ENCODE measurements around the gene MAP2K5. TPM values are rescaled to one million over a fixed set of nuclear protein-coding genes. Genes with fewer than 3 reads are reported as not detected.
A peak's percentile ranks its signal among the peaks of the same experiment; 100 is the strongest.

MAP2K5 gene
- 10 to 100 TPM; 19.1 to 23.0 TPM for total RNA-seq
- long read RNA-seq, transcript MAP2K5-201 (22 exons, 2,347 nt), result major isoform, 7 of 20 reads
- long read RNA-seq, partial matches to known transcripts, result 2 of 20 reads
- long read RNA-seq, other reads (novel, unspliced or antisense), result 7 of 20 reads

DNA sequence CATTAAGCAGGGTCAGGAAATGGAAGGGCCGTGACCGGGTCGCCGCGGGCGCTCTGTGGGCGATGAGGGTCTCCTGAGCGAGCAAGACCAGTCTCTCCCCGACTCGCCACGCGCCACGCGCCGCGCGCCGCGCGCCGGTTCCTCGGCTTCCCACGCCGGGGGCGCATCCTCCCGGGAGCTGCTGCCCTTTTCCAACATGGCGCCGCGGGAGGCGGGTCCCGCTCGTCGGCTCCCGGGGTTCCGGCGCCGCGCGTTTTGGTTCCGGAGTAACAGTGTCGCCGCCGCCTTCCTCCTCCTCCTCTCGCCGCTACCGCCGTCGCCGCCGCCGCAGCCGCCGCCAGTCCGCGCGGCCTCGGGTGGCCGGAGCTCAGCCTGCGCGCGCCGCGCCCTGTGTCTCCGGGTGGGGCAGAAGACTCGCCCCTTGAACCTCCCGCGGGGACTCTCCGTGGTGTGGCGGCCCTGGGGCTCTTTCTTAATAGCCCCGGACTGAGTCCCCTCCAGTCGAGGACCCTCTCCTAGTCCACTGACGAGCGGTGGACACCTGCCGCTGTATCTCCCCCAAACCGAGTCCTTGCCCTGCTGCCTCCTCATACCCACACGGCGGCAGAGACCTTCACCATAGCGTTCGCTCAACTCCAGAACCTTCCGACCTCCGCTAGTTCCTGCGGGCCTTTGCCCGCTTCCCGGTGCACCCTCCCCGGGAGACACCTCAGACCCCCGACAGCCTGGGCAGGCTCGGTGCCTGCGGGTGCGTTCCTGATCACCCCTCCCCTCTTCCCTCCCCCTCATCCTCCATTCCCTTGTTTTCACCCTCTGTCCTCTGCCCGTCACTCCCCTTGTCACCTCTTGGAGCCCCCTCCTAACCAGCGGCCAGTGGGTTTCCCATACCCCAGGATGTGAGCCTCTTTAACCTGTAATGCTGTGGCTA, at the start of gene MAP2K5:
Gene MAP2K5 (plus strand): TSS at position 284 of the 928 bp plus-strand sequence. CDS start 633 bp downstream, at position 917.
- peak; percentile 85 to 93 for DNase-seq
- intact Hi-C loops (cut with DNase I, micrococcal nuclease), result no loop called here
- peak; percentile 84 for ATAC-seq

DNA sequence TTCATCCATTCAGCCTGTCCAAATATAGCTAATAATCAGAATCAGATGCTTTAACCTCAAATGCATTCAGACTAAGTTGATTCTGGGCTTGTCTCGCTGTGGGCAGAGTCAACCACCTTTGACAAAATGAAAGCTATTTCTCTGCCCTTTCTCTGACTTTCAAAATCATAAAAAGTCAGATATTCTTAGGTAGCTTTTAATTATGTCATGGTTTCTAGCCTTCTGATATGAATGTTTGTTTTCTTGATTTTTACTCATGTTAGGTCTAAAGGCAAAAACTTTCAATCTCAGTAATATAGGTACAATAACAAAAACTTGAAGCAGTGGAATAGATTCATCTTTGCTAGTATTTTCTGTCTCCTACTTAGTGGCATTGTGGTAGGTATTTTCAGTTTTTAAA, 46.9 kb upstream of the MAP2K5 start:
- intact Hi-C loops (cut with DNase I, micrococcal nuclease), result no loop called here

DNA sequence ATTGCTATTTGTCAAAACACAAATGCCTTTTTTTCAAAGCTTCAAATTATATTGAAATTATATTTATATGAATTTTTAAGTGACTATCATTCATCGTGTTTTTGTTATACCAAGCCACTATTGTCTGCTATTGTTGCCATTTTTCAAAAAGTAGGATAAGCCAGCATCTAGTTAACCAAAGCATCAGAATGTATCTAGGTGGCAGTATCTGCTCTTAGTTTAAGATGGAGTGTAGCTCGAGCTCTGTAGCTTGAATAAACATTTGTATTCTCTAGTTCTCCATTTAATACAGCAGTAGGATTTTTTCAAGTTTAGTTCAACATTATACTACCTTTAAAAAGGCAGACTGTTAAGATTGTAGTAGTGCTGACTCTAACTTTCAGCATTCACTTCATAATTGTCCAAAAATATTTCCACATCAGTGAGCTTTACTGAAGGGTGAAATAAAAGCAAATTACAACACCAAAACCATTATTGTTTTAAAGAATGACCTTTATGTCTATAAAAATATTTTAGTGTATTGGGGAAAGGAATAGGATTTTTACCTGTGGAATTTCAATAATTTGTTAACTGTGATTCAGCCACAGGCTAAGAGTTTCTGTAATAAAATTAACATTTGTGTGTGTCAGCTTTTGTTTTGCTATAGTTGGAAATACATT, 41.2 kb upstream of the MAP2K5 start:
- peak; percentile 73 for ATAC-seq

More for the DNA sequence above, 46.9 kb upstream of the MAP2K5 start:
- no peak for ATAC-seq
- DNase-seq, result no peak

DNA sequence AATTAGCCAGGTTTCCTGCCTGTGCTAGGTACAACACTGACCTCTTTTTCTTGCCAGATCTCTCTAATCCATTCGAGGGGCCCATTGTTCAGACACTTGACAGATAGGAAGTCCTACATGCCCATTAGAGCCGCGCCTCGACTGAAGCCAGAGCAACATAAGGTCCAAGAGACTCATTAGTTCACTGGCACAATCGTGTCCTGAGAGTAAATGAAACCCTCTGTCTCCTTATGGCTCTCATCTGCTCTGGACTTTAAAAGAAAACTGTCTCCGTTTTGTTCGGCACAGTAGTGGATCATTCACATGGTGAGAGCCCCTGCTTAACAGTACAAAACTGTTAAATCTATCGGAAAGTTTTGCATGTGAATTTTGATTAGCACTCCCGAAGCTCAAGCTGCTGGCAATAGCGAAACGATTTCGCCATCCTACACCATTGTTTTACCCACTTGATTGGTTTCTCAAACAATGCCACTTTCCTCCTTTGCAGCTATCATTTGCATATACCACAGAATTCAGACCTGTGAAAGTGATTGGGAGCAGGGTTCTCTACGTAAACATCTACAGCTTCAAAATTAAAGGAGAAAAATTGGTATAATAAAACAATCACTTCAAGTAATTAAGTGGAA, 40.6 kb upstream of the MAP2K5 start:
- DNase-seq (no peak), ATAC-seq (no peak)
- intact Hi-C loops (cut with DNase I, micrococcal nuclease), result no loop called here

More for the DNA sequence above, 41.2 kb upstream of the MAP2K5 start:
- no peak for DNase-seq
- intact Hi-C loops (cut with DNase I, micrococcal nuclease), result no loop called here

DNA sequence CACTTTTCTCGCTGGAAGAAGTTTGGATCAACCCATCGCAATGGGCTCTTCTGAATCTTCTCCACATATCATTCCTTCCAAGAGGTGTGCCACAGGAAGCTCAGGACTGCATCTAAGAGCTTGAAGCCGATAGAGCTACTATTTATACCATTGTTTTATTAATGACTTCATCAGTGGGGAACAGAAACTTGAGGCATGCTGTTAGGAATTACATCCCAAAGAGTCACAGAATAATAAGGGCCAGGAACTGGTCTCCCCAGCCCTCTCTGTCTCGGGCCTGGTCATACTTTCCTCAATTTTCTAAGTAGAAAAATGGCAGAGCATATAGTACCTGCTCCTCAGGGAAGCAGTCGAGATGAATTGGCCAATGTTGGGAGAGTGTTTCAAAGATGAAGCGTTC, 38.4 kb upstream of the MAP2K5 start:
- intact Hi-C loops (cut with DNase I, micrococcal nuclease), result no loop called here
- ATAC-seq (no peak), DNase-seq (no peak)

DNA sequence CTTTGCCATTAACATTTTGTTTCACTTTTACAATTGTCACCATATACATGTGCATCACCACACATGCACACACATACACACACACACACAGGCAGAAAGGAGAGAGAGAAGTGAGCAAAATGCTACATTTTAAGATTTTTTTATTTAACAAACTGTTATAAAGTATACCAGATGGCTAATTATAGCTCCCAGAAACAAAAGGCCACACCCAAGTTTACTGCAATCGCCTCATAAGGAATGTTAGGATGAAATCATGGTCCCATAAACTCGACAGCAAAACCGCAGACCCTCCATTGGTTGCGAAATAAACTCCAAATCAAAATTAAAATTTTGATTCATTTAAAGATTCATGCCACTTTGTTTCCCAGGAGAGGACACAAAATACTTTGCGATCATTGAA, 37.7 kb upstream of the MAP2K5 start:
- no peak for ATAC-seq
- intact Hi-C loops (cut with DNase I, micrococcal nuclease), result no loop called here
- DNase-seq, result no peak

DNA sequence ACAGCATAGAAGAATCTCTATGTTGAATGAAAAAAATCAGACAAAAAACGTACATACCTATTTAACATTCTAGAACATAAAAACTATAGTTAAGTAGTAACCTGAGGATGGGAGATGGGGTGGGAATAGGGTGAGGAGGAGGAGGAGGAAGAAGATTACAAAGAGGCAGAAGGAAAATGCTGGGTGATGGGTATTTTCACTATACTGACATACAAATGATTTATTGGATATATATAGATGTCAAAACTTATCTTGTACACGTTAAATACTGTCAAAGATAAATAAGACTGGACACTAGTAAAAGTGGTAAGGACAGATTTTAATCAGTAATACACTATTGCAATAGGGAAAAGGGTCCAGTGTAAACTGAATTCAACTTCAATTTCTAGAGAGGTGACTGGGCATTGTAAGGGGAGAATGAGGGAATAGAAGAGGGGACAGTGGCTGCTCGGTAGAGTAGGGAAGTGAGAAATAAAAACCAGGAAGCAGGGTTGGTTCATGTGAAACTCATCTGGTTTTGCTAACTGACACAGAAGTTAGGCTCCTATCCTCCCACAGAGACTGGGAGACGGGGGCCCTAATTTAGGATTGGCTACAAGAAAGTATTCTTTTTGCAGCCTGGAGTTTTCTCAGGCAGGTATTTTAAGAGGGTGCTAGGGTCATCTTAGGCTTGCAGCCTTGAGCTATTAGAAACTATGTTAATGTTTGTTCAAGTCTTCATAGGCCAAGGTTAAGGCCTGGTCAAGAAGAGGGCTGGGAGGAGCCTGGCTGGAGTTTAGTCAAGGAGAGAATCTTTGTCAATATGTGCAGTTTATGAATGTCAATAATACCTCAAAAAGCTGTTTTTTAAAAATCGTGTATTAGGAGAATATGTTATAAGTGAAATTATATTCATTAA, 36.6 kb upstream of the MAP2K5 start:
- no peak for DNase-seq
- ATAC-seq, result no peak
- intact Hi-C loops (cut with DNase I, micrococcal nuclease), result no loop called here

DNA sequence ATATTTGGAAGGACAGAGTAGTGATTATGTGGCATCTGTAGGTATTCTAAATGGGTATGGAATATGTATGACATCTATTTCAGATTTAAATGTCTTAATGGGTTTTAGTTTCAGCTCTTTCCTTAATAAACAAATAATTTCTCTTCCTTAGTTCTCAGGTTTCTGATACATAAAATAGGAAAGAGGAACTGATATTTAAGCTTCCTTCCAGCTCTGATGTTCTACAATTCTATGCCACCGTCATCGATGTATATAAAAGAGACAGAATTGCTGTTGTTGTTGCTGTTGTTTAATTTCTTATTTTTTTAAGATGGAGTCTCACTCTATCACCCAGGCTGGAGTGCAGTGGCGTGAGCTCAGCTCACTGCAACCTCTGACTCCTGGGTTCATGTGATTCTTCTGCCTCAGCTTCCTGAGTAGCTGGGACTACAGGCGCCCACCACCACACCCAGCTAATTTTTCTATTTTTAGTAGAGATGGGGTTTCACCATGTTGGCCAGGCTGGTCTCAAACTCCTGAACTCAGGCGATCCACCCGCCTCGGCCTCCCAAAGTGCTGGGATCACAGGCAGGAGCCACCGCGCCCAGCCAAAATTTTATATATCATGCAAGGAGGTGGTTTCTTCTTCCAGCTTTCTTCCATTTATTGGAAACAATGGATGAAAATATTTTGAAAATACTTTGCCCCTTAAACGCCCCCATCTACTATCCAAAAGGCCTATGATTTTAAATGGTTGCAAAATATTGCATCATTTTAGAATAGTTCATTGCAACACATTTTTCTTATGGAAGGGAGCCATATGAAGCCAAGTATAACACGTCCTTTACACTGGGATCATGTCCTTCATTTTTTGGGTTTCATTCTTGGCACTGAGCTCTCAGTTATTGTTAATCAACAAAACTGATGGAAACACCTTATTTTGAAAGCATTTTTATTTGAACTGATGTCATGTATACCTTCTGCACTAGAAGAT, 35.4 kb upstream of the MAP2K5 start:
- DNase-seq, result no peak
- intact Hi-C loops (cut with DNase I, micrococcal nuclease), result no loop called here
- no peak for ATAC-seq

DNA sequence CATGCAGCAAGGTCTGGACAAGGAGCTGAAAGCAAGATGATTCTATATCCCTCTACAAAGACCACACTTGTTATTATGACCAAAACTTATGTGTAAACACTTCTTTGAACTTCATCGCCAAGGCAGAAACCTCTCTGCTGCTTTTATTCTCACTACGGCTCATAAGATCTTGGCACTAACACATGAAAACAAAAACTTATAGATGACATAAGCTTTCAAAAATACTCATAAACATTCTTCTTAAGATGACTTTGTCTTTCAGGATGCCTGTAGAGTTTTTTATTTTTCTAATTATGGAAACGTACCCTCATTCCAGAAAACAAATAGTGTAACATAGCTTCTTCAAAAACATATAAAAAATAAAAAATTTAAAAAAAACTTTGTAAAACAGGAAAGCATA, 34.1 kb upstream of the MAP2K5 start:
- intact Hi-C loops (cut with DNase I, micrococcal nuclease), result no loop called here
- ATAC-seq, result no peak

DNA sequence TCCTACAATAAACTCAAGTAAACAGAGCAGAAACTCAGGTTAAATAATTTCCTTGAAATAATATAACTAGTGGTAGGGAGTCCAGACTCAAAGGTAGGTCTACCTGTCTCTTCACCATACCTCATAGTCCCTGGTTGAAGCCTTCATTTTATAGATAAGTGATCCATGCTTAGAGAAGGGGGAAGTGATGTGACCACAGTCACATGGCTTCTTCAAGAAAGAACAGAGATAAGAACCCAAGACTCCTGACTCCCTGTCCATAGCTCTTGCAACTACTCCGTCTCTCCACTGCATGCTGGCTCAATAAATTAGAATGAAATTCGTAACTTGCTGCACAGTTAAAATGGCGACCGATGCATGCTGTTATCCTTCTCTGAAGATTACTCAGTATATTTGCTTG, 32.6 kb upstream of the MAP2K5 start:
- DNase-seq (no peak), ATAC-seq (no peak)
- intact Hi-C loops (cut with DNase I, micrococcal nuclease), result no loop called here

More for the DNA sequence above, 34.1 kb upstream of the MAP2K5 start:
- DNase-seq, result no peak

DNA sequence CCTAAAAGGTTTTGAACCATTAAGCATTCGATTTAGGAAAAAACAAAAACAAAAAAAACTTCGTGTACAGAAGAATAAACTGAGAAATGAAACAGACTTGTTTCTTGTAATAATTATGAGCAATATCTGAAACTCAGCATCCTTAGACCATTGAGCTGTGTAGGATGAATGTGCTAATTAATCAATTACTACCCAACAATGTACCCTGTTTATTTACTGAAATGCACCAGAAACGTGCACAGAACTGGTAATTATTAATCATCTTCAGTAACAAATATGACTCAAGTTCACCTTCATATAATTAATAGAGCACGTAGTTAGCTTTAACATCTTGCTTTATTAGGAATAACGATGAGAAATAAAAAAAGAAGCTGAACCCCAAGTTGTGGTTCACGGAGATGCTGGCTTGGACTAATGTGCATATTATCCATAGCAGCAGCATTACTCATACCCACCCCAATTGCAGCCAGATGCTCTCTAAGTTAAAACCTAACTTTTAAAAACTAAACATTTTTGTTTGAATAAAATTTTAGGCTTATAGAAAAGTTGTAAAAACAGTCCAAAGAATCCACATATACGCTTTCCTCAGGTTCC, 31.8 kb upstream of the MAP2K5 start:
- no peak for DNase-seq
- no peak for ATAC-seq
- intact Hi-C loops (cut with DNase I, micrococcal nuclease), result no loop called here

DNA sequence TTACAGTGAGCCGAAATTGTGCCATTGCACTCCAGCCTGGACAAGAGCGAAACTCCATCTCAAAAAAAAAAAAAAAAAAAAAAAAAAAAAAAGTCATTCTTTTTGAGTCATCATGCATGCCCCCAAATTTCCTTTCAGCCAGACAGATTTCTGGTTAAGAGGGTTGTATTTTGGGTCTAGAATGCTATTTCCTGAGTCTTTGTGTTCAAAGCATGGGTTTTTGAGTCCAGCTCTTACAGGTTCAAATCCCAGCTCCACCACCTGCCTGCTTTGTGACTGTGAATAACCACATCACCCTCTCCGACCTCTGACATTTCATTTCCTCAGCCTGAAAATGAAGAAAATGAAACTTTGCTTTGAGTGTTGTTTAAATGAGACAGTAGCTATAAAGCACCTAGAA, 30.9 kb upstream of the MAP2K5 start:
- ATAC-seq, result no peak
- intact Hi-C loops (cut with DNase I, micrococcal nuclease), result no loop called here
- DNase-seq, result no peak

DNA sequence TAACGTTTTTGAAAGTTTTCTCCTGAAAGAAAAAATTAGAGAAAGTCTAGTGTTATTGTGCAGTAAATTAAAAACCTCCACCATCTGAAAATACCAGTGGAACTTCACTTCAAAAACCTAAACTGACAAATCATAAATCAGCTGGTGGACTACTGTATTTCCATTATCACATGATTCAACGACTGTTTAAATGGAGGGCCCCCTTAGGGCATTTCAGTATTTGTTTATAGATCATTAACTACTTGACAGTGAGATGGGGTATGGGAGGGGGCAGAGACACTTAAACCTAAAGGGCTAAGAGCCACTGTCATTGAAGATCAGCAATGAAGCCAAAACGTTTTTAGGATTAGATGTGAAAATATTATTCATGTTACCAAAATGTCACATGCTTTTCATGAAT, 30.4 kb upstream of the MAP2K5 start:
- DNase-seq, result no peak
- intact Hi-C loops (cut with DNase I, micrococcal nuclease), result no loop called here
- ATAC-seq, result no peak

DNA sequence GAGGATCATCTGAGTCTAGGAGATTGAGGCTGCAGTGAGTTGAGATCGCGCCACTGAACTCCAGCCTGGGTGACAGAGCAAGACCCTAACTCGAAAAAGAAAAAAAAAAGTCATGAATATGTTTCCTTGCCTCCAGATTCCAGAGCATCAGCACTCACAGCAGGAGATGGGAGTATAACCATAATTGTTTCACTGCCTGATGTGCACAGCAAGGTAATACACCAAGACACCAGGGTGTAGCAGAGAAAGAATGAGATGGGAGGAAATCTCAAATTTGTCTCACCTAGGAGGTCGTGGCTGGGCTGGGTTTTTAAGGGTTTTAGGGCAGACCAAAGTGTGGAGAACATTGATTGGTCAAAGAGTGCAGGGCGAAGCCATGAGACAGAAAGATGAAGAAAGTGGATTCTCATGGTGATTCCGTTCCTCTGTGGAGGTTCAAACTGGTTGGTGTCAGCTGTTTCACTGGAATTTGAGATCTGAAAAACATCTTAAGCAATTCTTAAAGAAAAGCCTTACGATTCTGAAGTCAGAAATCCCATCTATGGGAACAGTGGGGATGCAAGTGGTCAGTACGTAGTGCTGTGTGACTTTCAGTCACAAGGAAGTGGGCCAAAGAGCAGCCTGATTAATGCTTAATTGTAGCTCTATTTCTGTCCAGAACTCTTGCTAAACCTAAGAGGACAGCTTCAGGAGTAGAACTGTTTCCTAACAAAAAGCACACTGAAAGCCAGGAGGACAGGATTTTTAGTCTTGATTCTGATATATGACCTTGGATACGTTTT, 29.4 kb upstream of the MAP2K5 start:
- intact Hi-C loops (cut with DNase I, micrococcal nuclease), result no loop called here
- ATAC-seq (no peak), DNase-seq (no peak)

DNA sequence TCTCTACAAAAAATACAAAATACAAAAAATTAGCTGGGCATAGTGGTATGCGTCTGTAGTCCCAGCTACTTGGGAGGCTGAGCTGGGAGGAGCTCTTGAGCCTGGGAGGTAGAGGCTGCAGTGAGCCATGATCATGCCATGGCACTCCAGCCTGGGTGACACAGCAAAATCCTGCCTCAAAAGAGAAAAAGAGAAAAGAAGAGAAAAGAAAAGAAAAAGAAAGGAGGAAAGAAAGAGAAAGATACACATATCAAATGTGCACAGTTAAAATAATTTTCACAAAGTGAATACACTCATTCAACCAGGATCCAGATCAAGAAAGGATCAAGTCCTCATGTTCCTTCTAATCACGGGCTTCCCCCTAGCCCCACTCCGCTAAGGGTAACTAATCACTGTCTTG, 27.4 kb upstream of the MAP2K5 start:
- intact Hi-C loops (cut with DNase I, micrococcal nuclease), result no loop called here
- DNase-seq (no peak), ATAC-seq (no peak)

DNA sequence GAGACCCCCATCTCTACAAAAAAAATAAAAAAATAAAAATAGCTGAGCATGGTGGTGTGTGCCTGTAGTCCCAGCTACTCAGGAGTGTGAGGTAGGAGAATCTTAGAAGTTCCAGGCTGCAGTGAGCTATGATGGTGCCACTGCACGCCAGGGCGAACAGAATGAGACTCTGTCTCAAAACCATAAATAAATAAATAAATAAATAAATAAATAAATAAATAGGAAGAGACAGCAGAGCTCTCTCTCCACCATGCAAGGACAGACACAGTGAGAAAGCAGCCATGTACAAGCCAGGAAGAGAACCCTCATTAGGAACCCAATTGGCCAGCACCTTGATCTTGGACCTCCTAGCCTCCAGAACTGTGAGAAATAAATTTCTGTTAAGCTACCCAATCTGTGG, 26.9 kb upstream of the MAP2K5 start:
- ATAC-seq, result no peak
- intact Hi-C loops (cut with DNase I, micrococcal nuclease), result no loop called here
- DNase-seq, result no peak

Measured in left colon (tissue), 2 donors.